GM20000 (cell line): ENCODE results near the gene DCLK1.

ENCODE experiments used
- DNase-seq: peaks from one replicate; pipeline ENCODE4 v3.0.0; 2012; ENCODE audit warnings: low spot score
- TF ChIP-seq, protein P1 (sequence below): IDR thresholded peaks from 2 replicates; pipeline ENCODE4 v1.5.1; 2012; ENCODE audit warnings: mild to moderate bottlenecking, control low read depth; ENCODE audit errors: extremely low read depth, missing control alignments

The DCLK1 gene

DNA sequence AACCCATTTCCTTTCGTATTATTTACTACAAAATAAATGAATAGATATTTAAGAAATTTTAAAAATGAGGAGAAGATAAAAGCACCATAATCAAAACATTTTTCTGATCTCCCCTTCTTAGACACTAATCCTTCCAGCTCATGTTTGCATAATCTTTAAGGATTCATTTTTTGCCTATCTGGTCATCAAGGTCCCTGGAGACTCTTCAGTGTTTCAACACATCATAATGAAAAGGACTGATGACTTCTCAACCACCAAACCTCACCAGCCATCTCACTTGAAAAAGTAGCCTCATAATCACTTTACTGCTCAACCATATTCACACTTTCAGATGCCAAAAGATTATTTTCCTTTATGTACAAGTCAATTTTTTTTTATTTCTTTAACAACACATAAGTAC is 80.1 kb downstream of the DCLK1 start:
- TF ChIP-seq, protein P1, sequence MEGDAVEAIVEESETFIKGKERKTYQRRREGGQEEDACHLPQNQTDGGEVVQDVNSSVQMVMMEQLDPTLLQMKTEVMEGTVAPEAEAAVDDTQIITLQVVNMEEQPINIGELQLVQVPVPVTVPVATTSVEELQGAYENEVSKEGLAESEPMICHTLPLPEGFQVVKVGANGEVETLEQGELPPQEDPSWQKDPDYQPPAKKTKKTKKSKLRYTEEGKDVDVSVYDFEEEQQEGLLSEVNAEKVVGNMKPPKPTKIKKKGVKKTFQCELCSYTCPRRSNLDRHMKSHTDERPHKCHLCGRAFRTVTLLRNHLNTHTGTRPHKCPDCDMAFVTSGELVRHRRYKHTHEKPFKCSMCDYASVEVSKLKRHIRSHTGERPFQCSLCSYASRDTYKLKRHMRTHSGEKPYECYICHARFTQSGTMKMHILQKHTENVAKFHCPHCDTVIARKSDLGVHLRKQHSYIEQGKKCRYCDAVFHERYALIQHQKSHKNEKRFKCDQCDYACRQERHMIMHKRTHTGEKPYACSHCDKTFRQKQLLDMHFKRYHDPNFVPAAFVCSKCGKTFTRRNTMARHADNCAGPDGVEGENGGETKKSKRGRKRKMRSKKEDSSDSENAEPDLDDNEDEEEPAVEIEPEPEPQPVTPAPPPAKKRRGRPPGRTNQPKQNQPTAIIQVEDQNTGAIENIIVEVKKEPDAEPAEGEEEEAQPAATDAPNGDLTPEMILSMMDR = no peak
- DNase-seq = no peak

GRCh38 chr13:36046672-36047071 is 84.5 kb downstream of the DCLK1 start:
- no peak for DNase-seq
- TF ChIP-seq, protein P1 = no peak

GRCh38 chr13:36038785-36039555 is 92.2 kb downstream of the DCLK1 start:
- TF ChIP-seq, protein P1 = no peak
- no peak for DNase-seq

GRCh38 chr13:36033035-36033434 is 98.1 kb downstream of the DCLK1 start:
- TF ChIP-seq, protein P1 = no peak
- no peak for DNase-seq

GRCh38 chr13:36031490-36031889 is 99.7 kb downstream of the DCLK1 start:
- DNase-seq = no peak
- TF ChIP-seq, protein P1 = no peak

DNA sequence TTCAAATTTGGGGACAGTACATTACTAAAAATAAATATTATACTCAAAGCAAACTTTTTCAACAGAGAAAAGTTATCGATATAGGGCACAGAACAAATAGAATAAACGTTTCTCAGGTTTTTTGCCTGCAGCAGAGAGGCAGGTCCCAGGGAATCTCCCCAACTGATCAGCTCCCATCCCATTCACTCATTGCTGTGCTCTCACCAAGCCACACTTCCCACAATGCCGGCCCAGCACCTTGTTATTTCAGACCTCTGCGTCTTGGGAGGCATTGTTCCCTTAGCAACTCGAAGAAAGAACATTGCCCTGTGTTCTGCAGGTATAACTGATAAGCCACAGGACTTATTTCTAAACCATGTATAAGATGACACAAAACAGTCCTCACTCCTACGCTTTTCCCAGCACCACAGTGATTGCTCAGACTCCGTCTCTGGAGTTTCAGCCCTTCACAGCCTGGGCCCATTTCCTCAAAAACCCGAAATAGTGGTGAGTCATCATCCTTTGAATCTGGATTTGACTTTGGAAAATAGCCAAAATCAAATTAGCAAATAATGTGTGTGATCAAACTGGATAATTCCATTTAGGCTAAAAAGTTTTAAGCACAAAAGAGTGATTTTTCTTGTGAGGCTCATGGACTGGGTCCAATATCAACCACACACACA is 100.4 kb downstream of the DCLK1 start:
- TF ChIP-seq, protein P1 = no peak
- no peak for DNase-seq

DNA sequence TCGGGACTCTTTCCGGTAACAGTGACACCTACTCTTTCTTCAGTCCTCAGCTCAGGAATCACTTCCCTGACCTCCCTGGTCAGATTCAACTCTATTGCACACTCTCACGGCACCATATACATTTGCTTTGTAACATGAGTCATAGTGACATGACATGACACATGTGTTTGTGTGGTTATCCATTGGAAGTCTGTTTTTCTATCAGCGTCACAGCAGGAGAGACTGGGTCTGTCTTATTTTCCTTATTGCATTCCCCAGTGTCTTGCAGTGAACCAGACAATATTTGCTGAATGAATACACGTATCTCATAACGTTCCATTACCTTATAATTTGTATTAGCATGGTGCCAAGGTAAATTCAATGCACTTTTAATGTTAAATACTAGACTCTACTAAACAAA is 102.0 kb downstream of the DCLK1 start:
- TF ChIP-seq, protein P1 = no peak
- DNase-seq = no peak
